ENCODE results near the gene FCHO1. TPM values are rescaled to one million over a fixed set of nuclear protein-coding genes. Genes with fewer than 3 reads are reported as not detected.

Gene FCHO1
- total RNA-seq, 2 donors from 2014 or later: 3.9 to 9.2 TPM

DNA sequence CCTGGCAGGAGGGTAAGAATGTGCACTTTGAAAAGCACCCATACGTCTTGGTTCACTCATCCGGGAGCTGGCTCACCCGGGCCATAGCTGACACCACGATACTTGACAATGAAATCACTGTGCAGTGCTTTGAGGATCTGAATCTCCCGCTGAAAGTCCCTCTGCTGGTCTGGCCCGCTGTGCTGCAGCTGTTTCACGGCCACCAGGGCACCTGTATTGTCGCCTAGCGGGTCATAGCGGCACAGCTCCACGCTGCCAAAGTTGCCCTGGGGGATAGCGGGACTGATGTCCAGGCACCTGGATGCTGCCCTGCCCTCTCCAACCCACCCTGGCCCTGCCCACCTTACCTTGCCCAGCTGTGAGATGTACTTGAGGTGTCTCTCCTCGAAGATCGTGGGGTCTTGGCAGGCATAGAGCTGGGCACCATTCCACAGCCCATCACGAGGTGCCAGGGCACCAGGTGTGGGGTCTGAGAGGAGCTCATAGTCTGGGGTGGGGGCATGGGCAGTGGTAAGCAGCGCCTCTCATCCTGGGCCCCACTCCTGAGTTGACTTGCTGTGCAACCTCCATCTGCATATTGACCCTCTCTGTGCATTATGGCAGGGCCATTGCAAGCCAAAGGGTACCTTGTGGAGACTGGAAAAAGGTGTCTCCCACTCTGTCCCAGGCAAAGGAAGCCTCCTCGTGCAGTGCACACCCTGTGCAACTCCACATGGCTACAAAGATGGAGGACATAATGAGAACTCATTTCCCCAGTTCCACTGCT is 81.3 kb downstream of the FCHO1 start:
- intact Hi-C loops (cut with DNase I): no loop called here
- H3K27me3 ChIP-seq: no peaks in the 10 kb centered on the region

DNA sequence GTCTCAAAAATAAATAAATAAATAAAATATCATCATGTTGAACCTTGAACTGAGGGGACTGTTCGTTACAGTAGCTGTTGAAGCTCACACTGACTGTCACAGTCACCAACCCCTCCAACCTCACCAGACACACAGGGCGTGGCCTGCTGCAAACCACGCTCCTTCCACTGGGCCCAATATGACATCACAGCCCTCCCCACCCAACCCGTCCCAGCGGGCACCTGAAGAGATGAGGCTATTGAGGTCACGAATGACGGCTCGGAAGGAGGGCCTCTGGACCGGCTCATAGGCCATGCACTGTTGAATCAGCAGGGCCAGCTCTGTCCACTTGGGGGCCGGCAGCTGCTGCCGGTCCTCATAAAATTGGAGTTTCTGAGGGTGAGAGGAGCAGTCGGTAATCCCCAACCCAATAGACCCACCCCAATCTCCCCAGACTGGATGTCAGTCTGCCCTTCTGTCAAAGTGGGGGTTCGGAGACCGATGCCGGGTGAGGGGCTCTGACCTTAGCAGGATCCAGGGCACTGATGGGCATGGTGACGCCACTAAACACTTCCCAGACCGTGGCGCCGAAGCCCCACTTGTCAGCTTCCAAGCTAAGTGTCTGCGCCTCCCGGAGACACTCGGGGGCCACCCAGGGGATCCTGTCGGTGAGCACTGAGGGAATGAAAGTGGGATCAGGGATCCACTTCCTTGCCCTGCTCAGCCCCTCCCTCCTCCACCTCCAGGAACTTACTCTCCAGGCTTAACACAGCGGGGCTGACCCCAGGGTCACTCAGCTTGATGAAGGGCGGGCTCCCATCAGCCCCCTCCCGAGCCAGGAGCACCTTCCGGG is 83.3 kb downstream of the FCHO1 start:
- TF ChIP-seq, protein P1, sequence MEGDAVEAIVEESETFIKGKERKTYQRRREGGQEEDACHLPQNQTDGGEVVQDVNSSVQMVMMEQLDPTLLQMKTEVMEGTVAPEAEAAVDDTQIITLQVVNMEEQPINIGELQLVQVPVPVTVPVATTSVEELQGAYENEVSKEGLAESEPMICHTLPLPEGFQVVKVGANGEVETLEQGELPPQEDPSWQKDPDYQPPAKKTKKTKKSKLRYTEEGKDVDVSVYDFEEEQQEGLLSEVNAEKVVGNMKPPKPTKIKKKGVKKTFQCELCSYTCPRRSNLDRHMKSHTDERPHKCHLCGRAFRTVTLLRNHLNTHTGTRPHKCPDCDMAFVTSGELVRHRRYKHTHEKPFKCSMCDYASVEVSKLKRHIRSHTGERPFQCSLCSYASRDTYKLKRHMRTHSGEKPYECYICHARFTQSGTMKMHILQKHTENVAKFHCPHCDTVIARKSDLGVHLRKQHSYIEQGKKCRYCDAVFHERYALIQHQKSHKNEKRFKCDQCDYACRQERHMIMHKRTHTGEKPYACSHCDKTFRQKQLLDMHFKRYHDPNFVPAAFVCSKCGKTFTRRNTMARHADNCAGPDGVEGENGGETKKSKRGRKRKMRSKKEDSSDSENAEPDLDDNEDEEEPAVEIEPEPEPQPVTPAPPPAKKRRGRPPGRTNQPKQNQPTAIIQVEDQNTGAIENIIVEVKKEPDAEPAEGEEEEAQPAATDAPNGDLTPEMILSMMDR (IDR thresholded peaks at IDR 0.05): no peak
- Histone ChIP-seq H3K9me3 (no peaks in the 10 kb centered on the region), H3K4me3 (no peak overlapping the region), H3K36me3 (no peaks in the 10 kb centered on the region), H3K9ac (ENCODE audit: low read depth in 2 of 2, low read length in 2 of 2) (no peak overlapping the region), H3K27me3 (no peaks in the 10 kb centered on the region), H3K4me1 (no peaks in the 10 kb centered on the region), H3K27ac (no peak overlapping the region)
- intact Hi-C loops (cut with DNase I): no loop called here
- DNase-seq: no peak

More for the DNA sequence above, 81.3 kb downstream of the FCHO1 start:
- Histone ChIP-seq H3K4me1 (no peaks in the 10 kb centered on the region), H3K4me3 (no peak overlapping the region), H3K27ac (no peak overlapping the region), H3K9me3 (no peaks in the 10 kb centered on the region), H3K36me3 (no peaks in the 10 kb centered on the region), H3K9ac (ENCODE audit: low read depth in 2 of 2, low read length in 2 of 2) (no peak overlapping the region)
- DNase-seq: no peak
- TF ChIP-seq, protein P1 (IDR thresholded peaks at IDR 0.05): no peak

DNA sequence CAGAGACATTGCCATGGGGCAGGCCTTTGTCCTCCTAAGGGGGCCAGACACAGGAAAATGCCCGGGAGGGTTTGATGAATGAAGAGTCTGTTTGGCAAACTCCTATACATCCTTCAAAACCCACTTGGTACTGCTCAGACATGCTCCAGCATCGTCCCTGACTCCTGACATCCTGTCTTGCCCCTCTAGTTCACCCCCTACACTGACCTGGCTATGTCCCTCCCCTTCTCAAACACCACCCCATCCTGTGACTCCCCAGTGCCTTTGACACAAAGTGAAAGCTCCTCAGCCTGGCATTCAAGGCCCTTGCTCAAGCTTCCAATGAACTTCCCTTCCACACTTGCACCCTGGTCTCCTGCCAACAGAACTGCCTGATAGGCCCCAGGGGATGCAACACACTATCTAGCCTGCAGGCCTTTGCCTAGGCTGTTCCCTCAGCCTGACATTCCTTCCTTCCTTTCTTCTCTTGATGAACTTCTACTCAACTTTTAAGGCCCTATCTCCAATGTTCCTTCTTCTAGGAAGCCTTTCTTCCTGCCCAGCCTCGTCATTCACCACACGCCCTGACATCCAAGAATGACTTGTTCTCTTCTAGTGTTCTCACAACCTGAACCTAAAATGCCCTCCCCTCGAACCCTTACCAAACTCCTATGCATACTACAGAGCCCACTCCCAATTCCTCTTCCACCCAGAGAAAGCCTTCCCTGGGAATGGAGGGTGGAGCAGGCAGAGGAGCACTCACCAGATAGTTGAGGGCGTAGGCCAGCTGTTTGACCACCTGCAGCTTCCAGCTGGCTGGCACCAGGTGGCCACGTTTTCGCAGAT is 84.1 kb downstream of the FCHO1 start:
- no peak overlapping the region for H3K27ac ChIP-seq
- intact Hi-C loops (cut with DNase I): no loop called here
- H3K9ac ChIP-seq (ENCODE audit: low read depth in 2 of 2, low read length in 2 of 2): no peak overlapping the region
- no peaks in the 10 kb centered on the region for H3K27me3 ChIP-seq
- TF ChIP-seq, protein P1 (IDR thresholded peaks at IDR 0.05): no peak
- no peaks in the 10 kb centered on the region for H3K9me3 ChIP-seq
- no peak overlapping the region for H3K4me3 ChIP-seq
- no peaks in the 10 kb centered on the region for H3K36me3 ChIP-seq
- no peaks in the 10 kb centered on the region for H3K4me1 ChIP-seq
- DNase-seq: no peak

DNA sequence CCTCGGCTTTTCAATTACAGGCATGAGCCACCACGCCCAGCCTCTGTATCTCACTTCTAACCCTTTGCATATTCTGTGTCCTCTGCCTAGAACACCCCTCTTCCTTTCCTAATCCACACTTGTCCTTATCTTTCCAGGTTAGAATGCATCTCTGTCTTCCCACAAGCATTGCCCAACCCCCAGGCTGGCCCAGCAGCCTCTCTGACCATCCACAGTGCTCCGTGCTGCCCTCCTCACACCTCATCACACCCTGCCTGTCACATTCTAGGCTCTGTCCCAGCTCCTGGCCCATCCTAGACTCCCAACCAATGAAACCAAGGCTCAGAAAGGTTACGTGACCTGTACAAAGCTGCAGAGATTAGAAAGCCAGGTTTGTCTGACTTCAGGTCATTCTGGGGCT is 85.3 kb downstream of the FCHO1 start:
- no peaks in the 10 kb centered on the region for H3K36me3 ChIP-seq
- intact Hi-C loops (cut with DNase I): no loop called here

More for the DNA sequence above, 85.3 kb downstream of the FCHO1 start:
- no peak for DNase-seq
- Histone ChIP-seq H3K9ac (ENCODE audit: low read depth in 2 of 2, low read length in 2 of 2) (no peak overlapping the region), H3K27ac (no peak overlapping the region), H3K27me3 (no peaks in the 10 kb centered on the region), H3K4me1 (no peaks in the 10 kb centered on the region), H3K9me3 (no peaks in the 10 kb centered on the region), H3K4me3 (no peak overlapping the region)
- TF ChIP-seq, protein P1 (IDR thresholded peaks at IDR 0.05): no peak

Measured in colonic mucosa (tissue), 4 donors.